Stimulated activated CD4-positive, alpha-beta T cell treated with anti-CD3 and anti-CD28 coated beads, Interleukin-2, amount 100 ng/mL, for 4 hours (primary cell): ENCODE results near the gene TIMM10B.
"Not testable (repeated sequence)": the region's sequence is repeated elsewhere in the genome, so short reads cannot be mapped to it uniquely, and the experiment has no call there.

Experiments used
- DNase-seq: peaks from one replicate; pipeline ENCODE4 v3.0.0-alpha.2; 2020; ENCODE audit warnings: low read depth

TIMM10B gene

GRCh38 chr11:6505577-6506240, 24.4 kb downstream of the TIMM10B start:
- no peak for DNase-seq

- DNase-seq = no peak
These were observed 35.6 kb downstream of the TIMM10B start for GRCh38 chr11:6516865-6517264.

GRCh38 chr11:6520265-6520664, 39.0 kb downstream of the TIMM10B start:
- DNase-seq = no peak

GRCh38 chr11:6521946-6522345, 40.6 kb downstream of the TIMM10B start:
- DNase-seq = not testable (repeated sequence)

GRCh38 chr11:6523253-6523652, 42.0 kb downstream of the TIMM10B start:
- DNase-seq = no peak

- no peak for DNase-seq
These were observed 45.3 kb downstream of the TIMM10B start for GRCh38 chr11:6526411-6527135.

- no peak for DNase-seq
These were observed 48.0 kb downstream of the TIMM10B start for GRCh38 chr11:6529266-6529665.

GRCh38 chr11:6530848-6531247, 49.5 kb downstream of the TIMM10B start:
- DNase-seq = no peak

- peak; percentile 9 for DNase-seq
These were observed 50.0 kb downstream of the TIMM10B start for GRCh38 chr11:6531267-6531752.
